ENCODE results near the gene SORCS3. TPM values are rescaled to one million over a fixed set of nuclear protein-coding genes. Genes with fewer than 3 reads are reported as not detected.

SORCS3 gene
- total RNA-seq, 1 experiment from 2014 or later = 0.04 TPM

DNA sequence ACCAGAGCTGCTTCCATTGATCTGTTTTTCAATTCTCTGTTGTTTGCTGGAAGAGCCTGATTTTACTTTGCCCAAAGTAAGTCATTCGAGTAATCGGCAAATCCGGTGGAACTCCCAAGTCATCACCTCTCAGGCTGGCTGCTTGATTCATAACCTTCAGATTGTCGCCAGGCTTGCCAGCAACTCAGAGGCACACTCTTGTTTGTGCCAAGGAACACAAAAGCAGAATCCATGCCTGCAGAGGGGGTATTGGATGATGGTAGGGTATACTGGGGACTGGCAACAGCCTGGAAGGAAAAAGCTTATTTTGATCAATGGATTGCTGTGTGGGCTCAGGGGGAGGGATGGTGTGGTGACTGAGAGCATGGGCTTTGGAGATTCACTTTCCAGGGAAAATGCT is 542.4 kb downstream of the SORCS3 start:
- Histone ChIP-seq H3K14ac (ENCODE audit: insufficient read depth, low read length) (no peak overlapping the region), H4K91ac (ENCODE audit: insufficient read length, low read depth, low read length) (no peak overlapping the region), H2BK12ac (ENCODE audit: insufficient read length, low read depth, low read length) (no peak overlapping the region), H2BK5ac (ENCODE audit: insufficient read length, low read length) (no peak overlapping the region), H4K5ac (ENCODE audit: insufficient read length, low read depth, low read length) (no peak overlapping the region), H3K27me3 (ENCODE audit: insufficient read depth, low read length) (no peaks in the 10 kb centered on the region), H3K4me2 (ENCODE audit: insufficient read depth, insufficient read length, low read length) (no peak overlapping the region), H4K20me1 (ENCODE audit: control insufficient read depth, insufficient read depth, insufficient read length) (no peaks in the 10 kb centered on the region), H3K9me3 (ENCODE audit: control insufficient read depth, low read depth, low read length) (no peaks in the 10 kb centered on the region), H2BK120ac (ENCODE audit: low read depth, low read length, poor library complexity, severe bottlenecking) (no peak overlapping the region), H3K79me1 (ENCODE audit: insufficient read depth, low read depth, low read length, poor library complexity, severe bottlenecking) (no peaks in the 10 kb centered on the region), H3K27ac (ENCODE audit: insufficient read length, low read depth, low read length) (no peak overlapping the region), H3K56ac (ENCODE audit: insufficient read length, low read depth, low read length) (no peak overlapping the region), H4K8ac (replicated peaks; ENCODE audit: insufficient read length, low read depth, low read length) (no peak overlapping the region), H2BK20ac (ENCODE audit: low read depth, low read length, poor library complexity, severe bottlenecking) (no peak overlapping the region), H3K79me2 (ENCODE audit: insufficient read depth, low read length) (no peaks in the 10 kb centered on the region), H2BK15ac (ENCODE audit: low read depth, low read length) (no peak overlapping the region), H2AK5ac (ENCODE audit: insufficient read length, low read length) (no peak overlapping the region), H3T11ph (ENCODE audit: low read length) (no peak overlapping the region), H3K9ac (ENCODE audit: extremely low read depth, insufficient read length, low read length) (no peak overlapping the region), H2AFZ (ENCODE audit: low read length) (no peak overlapping the region), H3K4ac (ENCODE audit: low read depth, low read length) (no peak overlapping the region), H3K23ac (ENCODE audit: insufficient read length, low read depth, low read length) (no peak overlapping the region), H3K18ac (ENCODE audit: insufficient read length, low read depth, low read length) (no peak overlapping the region), H3K4me1 (ENCODE audit: insufficient read depth, low read length) (peaks cover 3% of the 10 kb centered on the region; the same call in 1 of the 2 replicates), H3K23me2 (ENCODE audit: insufficient read length, low read depth, low read length, poor library complexity, severe bottlenecking) (no peaks in the 10 kb centered on the region)
- peaks cover 10 to 15% of the 10 kb centered on the region in 2 experiments for H3K4me1 Mint-ChIP-seq
- no peaks in the 10 kb centered on the region for H3K36me3 Mint-ChIP-seq (ENCODE audit: insufficient read depth in 1 of 3, low read depth in 3 of 3)
- H3K27ac Mint-ChIP-seq = no peak overlapping the region
- DNase-seq = no peak
- H3K4me3 Mint-ChIP-seq = no peak overlapping the region
- no CpG with 5 or more reads among the region's 4 CpGs for WGBS (ENCODE audit: extremely low coverage, insufficient read length, low lambda C conversion rate)
- no peaks in the 10 kb centered on the region for H3K9me3 Mint-ChIP-seq
- H3K27me3 Mint-ChIP-seq (ENCODE audit: low read depth) = no peaks in the 10 kb centered on the region
- TF ChIP-seq, protein P1, sequence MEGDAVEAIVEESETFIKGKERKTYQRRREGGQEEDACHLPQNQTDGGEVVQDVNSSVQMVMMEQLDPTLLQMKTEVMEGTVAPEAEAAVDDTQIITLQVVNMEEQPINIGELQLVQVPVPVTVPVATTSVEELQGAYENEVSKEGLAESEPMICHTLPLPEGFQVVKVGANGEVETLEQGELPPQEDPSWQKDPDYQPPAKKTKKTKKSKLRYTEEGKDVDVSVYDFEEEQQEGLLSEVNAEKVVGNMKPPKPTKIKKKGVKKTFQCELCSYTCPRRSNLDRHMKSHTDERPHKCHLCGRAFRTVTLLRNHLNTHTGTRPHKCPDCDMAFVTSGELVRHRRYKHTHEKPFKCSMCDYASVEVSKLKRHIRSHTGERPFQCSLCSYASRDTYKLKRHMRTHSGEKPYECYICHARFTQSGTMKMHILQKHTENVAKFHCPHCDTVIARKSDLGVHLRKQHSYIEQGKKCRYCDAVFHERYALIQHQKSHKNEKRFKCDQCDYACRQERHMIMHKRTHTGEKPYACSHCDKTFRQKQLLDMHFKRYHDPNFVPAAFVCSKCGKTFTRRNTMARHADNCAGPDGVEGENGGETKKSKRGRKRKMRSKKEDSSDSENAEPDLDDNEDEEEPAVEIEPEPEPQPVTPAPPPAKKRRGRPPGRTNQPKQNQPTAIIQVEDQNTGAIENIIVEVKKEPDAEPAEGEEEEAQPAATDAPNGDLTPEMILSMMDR (conservative IDR thresholded peaks at IDR 0.05) = no peak

Measured in H9 (cell line).